Nephron progenitor cell (in vitro differentiated cells): Measurements from ENCODE around the gene GPR156.
"Not testable (repeated sequence)": the region's sequence is repeated elsewhere in the genome, so short reads cannot be mapped to it uniquely, and the experiment has no call there.

Experiments
- DNase-seq: peaks from one replicate; pipeline ENCODE4 v3.0.0; 2021
- H3K27ac Mint-ChIP-seq: 2 replicates; pipeline ENCODE4 v1.8.0; 2021; ENCODE audit warnings: mild to moderate bottlenecking, moderate library complexity, mixed read lengths
- H3K27me3 Mint-ChIP-seq: 2 replicates; pipeline ENCODE4 v1.8.0; 2021; ENCODE audit warnings: mild to moderate bottlenecking, low read depth, mixed read lengths; ENCODE audit not compliant: poor library complexity
- H3K36me3 Mint-ChIP-seq: 2 replicates; pipeline ENCODE4 v1.8.0; 2021; ENCODE audit warnings: low read depth, mixed read lengths
- H3K4me1 Mint-ChIP-seq: 2 replicates; pipeline ENCODE4 v1.8.0; 2021; ENCODE audit warnings: mixed read lengths
- H3K4me3 Mint-ChIP-seq: 2 replicates; pipeline ENCODE4 v1.8.0; 2021; ENCODE audit warnings: mild to moderate bottlenecking, moderate library complexity, mixed read lengths
- H3K9me3 Mint-ChIP-seq: 2 replicates; pipeline ENCODE4 v1.8.0; 2021; ENCODE audit warnings: mild to moderate bottlenecking, moderate library complexity, mixed read lengths
- CTCF ChIP-seq: fragments of 200-600 bp; sonication (generic); IDR thresholded peaks from 2 replicates; pipeline ENCODE4 v1.5.0; 2021; ENCODE audit warnings: antibody characterized with exemption

Gene GPR156

GRCh38 chr3:120284747-120285507 lies at the start of gene GPR156:
TSS of gene GPR156 (minus strand) at chr3:120285222. CDS start at chr3:120244098, 41,124 bp downstream.
- DNase-seq: peak; percentile 46
- H3K4me3 Mint-ChIP-seq: peak within 1 kb of the TSS; percentile 79
- peaks cover 5% of the 10 kb centered on the region for H3K4me1 Mint-ChIP-seq
- peaks cover 11% of the 10 kb centered on the region for H3K9me3 Mint-ChIP-seq
- H3K27ac Mint-ChIP-seq: no peak within 1 kb of the TSS
- H3K27me3 Mint-ChIP-seq: peaks cover 74% of the 10 kb centered on the region
- H3K36me3 Mint-ChIP-seq: peaks cover 5% of the 10 kb centered on the region
- TF ChIP-seq CTCF: no peak

GRCh38 chr3:120332646-120333045 lies 47.6 kb upstream of the GPR156 start:
- Mint-ChIP-seq H3K27me3 (no peaks in the 10 kb centered on the region), H3K27ac (no peak overlapping the region), H3K9me3 (no peaks in the 10 kb centered on the region), H3K4me3 (no peak overlapping the region), H3K36me3 (peaks cover 59% of the 10 kb centered on the region), H3K4me1 (no peaks in the 10 kb centered on the region)
- TF ChIP-seq CTCF: no peak
- no peak for DNase-seq

- H3K27ac Mint-ChIP-seq: no peak overlapping the region
These were observed 46.1 kb upstream of the GPR156 start for GRCh38 chr3:120331076-120331475.

GRCh38 chr3:120326784-120327183 lies 41.8 kb upstream of the GPR156 start:
- Mint-ChIP-seq H3K27ac (no peak overlapping the region), H3K4me1 (no peaks in the 10 kb centered on the region), H3K4me3 (no peak overlapping the region), H3K27me3 (no peaks in the 10 kb centered on the region), H3K36me3 (peaks cover 56% of the 10 kb centered on the region), H3K9me3 (no peaks in the 10 kb centered on the region)
- no peak for TF ChIP-seq CTCF
- DNase-seq: no peak

More at GRCh38 chr3:120331076-120331475, 46.1 kb upstream of the GPR156 start:
- Mint-ChIP-seq H3K4me3 (no peak overlapping the region), H3K4me1 (no peaks in the 10 kb centered on the region), H3K27me3 (no peaks in the 10 kb centered on the region), H3K36me3 (peaks cover 61% of the 10 kb centered on the region), H3K9me3 (no peaks in the 10 kb centered on the region)
- TF ChIP-seq CTCF: no peak
- no peak for DNase-seq

DNA sequence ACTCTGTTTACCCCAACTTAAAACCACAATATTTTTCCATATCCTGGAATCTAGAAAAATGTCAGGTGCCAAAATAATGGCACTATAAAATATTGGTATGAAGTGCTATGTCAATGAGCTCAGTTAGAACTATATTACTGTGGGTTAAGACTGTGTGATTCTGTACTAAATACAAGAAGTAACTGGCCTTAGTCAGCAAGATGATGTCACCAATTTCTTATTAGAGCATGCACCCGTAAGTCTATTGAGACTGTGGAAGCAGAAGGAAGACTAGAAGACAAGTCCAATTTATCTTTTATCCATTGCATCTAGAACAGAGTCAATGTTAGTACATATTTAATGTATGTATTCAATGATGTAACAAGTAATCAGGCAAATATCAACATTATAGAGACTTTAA lies 39.2 kb upstream of the GPR156 start:
- H3K4me1 Mint-ChIP-seq: no peaks in the 10 kb centered on the region
- peaks cover 5% of the 10 kb centered on the region for H3K9me3 Mint-ChIP-seq
- H3K36me3 Mint-ChIP-seq: peaks cover 68% of the 10 kb centered on the region
- TF ChIP-seq CTCF: no peak
- peak overlapping the region; percentile 3 for H3K27ac Mint-ChIP-seq
- H3K4me3 Mint-ChIP-seq: no peak overlapping the region
- no peaks in the 10 kb centered on the region for H3K27me3 Mint-ChIP-seq
- no peak for DNase-seq

- not testable (repeated sequence) for H3K4me3 Mint-ChIP-seq, H3K4me1 Mint-ChIP-seq, H3K9me3 Mint-ChIP-seq, H3K27me3 Mint-ChIP-seq, DNase-seq
- Mint-ChIP-seq H3K36me3 (peaks cover 72% of the 10 kb centered on the region), H3K27ac (peak overlapping the region; percentile 64)
These were observed 38.7 kb upstream of the GPR156 start for GRCh38 chr3:120323761-120324160.
